HuH-7.5 (cell line): Measurements from ENCODE around the gene EFNA1.

Source experiments
- DNase-seq: peaks from one replicate; pipeline ENCODE4 v3.0.0; 2011; ENCODE audit warnings: low spot score

The EFNA1 gene

GRCh38 chr1:155174324-155175280, 46.9 kb downstream of the EFNA1 start:
- DNase-seq: peak; percentile 23

- DNase-seq: peak; percentile 27
These were observed 47.7 kb downstream of the EFNA1 start for GRCh38 chr1:155175281-155175926.

GRCh38 chr1:155175927-155176371, 48.3 kb downstream of the EFNA1 start:
- DNase-seq: no peak

- DNase-seq: peak; percentile 99
These were observed 48.9 kb downstream of the EFNA1 start for GRCh38 chr1:155176544-155177071.

GRCh38 chr1:155177192-155177917, 49.7 kb downstream of the EFNA1 start:
- DNase-seq: peak; percentile 49

- no peak for DNase-seq
These were observed 50.2 kb downstream of the EFNA1 start for GRCh38 chr1:155177918-155178281.

- DNase-seq: peak; percentile 38
These were observed 50.9 kb downstream of the EFNA1 start for GRCh38 chr1:155178441-155179111.

GRCh38 chr1:155179112-155180031, 51.7 kb downstream of the EFNA1 start:
- peak; percentile 25 for DNase-seq

- no peak for DNase-seq
These were observed 53.8 kb downstream of the EFNA1 start for GRCh38 chr1:155181371-155182051.

- no peak for DNase-seq
These were observed 54.4 kb downstream of the EFNA1 start for GRCh38 chr1:155182052-155182550.

GRCh38 chr1:155183775-155184221, 56.1 kb downstream of the EFNA1 start:
- DNase-seq: no peak

- no peak for DNase-seq
These were observed 56.7 kb downstream of the EFNA1 start for GRCh38 chr1:155184351-155184811.
